MCF 10A (cell line): Measurements from ENCODE around the gene CEP83. TPM values are rescaled to one million over a fixed set of nuclear protein-coding genes. Genes with fewer than 3 reads are reported as not detected.

Experiments
- BruUV-seq: library from RNA; stranded (reverse); fragments of 400-500 nt; replicated peaks from 2 replicates; lab custom pipeline; 2021; lab: Mats Ljungman, UMichigan
- CTCF ChIA-PET: fragments of 300-600 bp; sonication (Branson Sonifier 250); formaldehyde crosslinking; extraction: SDS; loops from one replicate; lab custom pipeline; 2021; ENCODE audit warnings: antibody characterized with exemption, inconsistent platforms; lab: Yijun Ruan, JAX
- POLR2A ChIA-PET: fragments of 300-600, 350-650 bp; sonication (Branson Sonifier 250); formaldehyde crosslinking; extraction: SDS; loops from one replicate; lab custom pipeline; 2020; ENCODE audit warnings: antibody characterized with exemption, inconsistent platforms; lab: Yijun Ruan, JAX
- DNase-seq: peaks from one replicate; pipeline ENCODE4 v3.0.0-alpha.2; 2018; ENCODE audit not compliant: unreplicated experiment
- H3K27ac Mint-ChIP-seq: one replicate; pipeline ENCODE4 v1.8.0; 2022; ENCODE audit warnings: mild to moderate bottlenecking, low read depth, mixed read lengths; ENCODE audit not compliant: unreplicated experiment
- H3K27me3 Mint-ChIP-seq: one replicate; pipeline ENCODE4 v1.8.0; 2022; ENCODE audit warnings: mixed read lengths; ENCODE audit not compliant: insufficient read depth, unreplicated experiment
- H3K36me3 Mint-ChIP-seq: one replicate; pipeline ENCODE4 v1.8.0; 2022; ENCODE audit warnings: mild to moderate bottlenecking, moderate library complexity, mixed read lengths; ENCODE audit not compliant: insufficient read depth, unreplicated experiment
- H3K4me1 Mint-ChIP-seq: one replicate; pipeline ENCODE4 v1.8.0; 2022; ENCODE audit warnings: mixed read lengths; ENCODE audit not compliant: insufficient read depth, unreplicated experiment
- H3K4me3 Mint-ChIP-seq: one replicate; pipeline ENCODE4 v1.8.0; 2022; ENCODE audit warnings: mild to moderate bottlenecking, moderate library complexity, mixed read lengths; ENCODE audit not compliant: unreplicated experiment
- H3K9me3 Mint-ChIP-seq: one replicate; pipeline ENCODE4 v1.8.0; 2022; ENCODE audit warnings: mixed read lengths; ENCODE audit not compliant: unreplicated experiment
- intact Hi-C: fragments of 100-400 bp; cut with micrococcal nuclease; formaldehyde crosslinking; loops from 2 replicates; pipeline ENCODE4 v1.14.1; 2022
- total RNA-seq: library from RNA; stranded (reverse); gene quantifications from 2 replicates; pipeline ENCODE4 v1.2.3, GENCODE V29; 2022
- TF ChIP-seq, protein P1 (sequence below): fragments of 200-600 bp; IDR thresholded peaks from one replicate; pipeline ENCODE4 v1.8.0; 2022; ENCODE audit warnings: antibody characterized with exemption, mild to moderate bottlenecking; ENCODE audit not compliant: unreplicated experiment

The CEP83 gene
- total RNA-seq, 1 experiment from 2014 or later = 28.1 TPM

DNA sequence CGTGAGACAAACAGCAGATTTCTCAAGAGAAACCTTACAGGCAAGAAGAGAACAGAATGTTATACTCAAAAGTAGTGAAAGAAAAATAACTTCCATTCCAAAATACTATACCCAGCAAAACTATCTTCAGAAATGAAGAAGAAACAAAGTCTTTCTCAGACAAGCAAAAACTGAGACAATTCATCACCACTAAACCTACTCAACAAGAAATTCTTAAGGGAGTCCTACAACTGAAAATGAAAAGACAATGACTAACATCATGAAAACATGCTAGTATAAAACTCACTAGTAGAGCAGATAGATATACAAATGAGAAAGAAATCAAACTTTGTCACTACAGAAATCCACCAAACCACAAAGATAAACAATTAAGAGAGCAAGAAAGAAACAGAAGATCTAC lies 106.5 kb downstream of the CEP83 start:
- Mint-ChIP-seq H3K36me3 (peaks cover 29% of the 10 kb centered on the region), H3K9me3 (peaks cover 25% of the 10 kb centered on the region), H3K4me1 (no peaks in the 10 kb centered on the region), H3K27ac (no peak overlapping the region), H3K27me3 (no peaks in the 10 kb centered on the region), H3K4me3 (no peak overlapping the region)
- no peak for DNase-seq
- CTCF ChIA-PET = no interaction called here
- intact Hi-C loops = no loop called here
- BruUV-seq = no TSS peak
- POLR2A ChIA-PET = no interaction called here
- TF ChIP-seq, protein P1, sequence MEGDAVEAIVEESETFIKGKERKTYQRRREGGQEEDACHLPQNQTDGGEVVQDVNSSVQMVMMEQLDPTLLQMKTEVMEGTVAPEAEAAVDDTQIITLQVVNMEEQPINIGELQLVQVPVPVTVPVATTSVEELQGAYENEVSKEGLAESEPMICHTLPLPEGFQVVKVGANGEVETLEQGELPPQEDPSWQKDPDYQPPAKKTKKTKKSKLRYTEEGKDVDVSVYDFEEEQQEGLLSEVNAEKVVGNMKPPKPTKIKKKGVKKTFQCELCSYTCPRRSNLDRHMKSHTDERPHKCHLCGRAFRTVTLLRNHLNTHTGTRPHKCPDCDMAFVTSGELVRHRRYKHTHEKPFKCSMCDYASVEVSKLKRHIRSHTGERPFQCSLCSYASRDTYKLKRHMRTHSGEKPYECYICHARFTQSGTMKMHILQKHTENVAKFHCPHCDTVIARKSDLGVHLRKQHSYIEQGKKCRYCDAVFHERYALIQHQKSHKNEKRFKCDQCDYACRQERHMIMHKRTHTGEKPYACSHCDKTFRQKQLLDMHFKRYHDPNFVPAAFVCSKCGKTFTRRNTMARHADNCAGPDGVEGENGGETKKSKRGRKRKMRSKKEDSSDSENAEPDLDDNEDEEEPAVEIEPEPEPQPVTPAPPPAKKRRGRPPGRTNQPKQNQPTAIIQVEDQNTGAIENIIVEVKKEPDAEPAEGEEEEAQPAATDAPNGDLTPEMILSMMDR = no peak

DNA sequence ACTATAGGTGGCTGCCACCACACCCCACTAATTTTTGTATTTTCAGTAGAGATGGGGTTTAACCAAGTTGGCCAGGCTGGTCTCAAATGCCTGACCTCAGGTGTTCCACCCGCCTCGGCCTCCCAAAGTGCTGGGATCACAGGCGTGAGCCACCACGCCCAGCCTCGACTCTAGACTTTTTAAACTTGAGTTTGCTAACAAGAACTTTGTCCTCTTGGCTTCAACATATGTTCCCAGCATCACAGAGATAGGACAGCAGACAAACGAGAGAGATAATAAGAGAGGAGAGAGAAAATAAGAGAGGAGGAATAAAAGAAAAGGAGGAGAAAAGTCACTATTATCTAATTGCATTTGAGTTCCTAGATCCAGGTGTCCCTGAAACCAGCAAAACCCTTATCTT lies 119.1 kb downstream of the CEP83 start:
- peaks cover 6% of the 10 kb centered on the region for H3K4me1 Mint-ChIP-seq
- TF ChIP-seq, protein P1 = no peak
- H3K4me3 Mint-ChIP-seq = no peak overlapping the region
- no peak for DNase-seq
- peaks cover 5% of the 10 kb centered on the region for H3K9me3 Mint-ChIP-seq
- BruUV-seq = no TSS peak
- POLR2A ChIA-PET = interaction anchor here (0.6 kb wide), 1 partner anchor 24 kb away, joined by 3 read pairs; no protein-coding TSS in a partner anchor
- no peak overlapping the region for H3K27ac Mint-ChIP-seq
- CTCF ChIA-PET = interaction anchor here (0.6 kb wide), 1 partner anchor 582 kb away, joined by 3 read pairs; no protein-coding TSS in a partner anchor
- intact Hi-C loops = no loop called here
- no peaks in the 10 kb centered on the region for H3K27me3 Mint-ChIP-seq
- H3K36me3 Mint-ChIP-seq = peaks cover 7% of the 10 kb centered on the region

DNA sequence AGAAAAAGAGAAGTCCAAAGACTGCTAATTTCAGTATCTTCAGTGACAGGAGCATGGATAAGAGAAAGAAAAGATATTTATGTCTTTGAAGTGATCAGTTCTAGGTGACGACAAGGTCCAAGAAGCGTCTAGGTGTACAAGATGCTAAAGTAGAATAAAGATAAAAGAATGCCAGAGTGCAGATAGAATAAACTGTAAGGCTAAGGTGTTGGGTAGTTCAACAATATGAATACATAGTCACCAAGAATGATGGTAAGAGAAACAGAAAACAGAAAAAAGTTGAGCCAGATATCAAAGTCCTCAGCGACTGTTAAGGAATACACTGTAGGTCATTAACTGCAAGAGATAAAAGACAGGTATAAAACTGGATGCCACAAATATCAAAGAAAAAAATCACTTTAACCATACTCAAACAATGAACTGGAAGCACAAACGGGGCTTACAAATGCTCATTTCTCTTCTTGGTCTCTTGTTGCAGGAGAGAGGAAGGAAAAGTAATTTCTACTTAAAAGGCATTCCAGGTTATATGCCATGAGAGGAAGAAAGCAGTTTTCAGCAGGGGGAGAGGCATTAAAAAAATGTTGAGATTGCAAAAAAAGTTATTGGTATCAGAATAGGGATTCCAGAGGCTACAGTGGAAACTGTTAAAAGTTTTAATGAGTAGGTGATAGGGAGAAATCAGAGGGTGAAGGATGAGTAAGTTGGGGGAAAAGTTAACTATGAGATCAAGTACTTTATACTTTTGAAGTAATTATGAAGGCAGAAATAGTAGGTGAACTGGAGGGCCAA lies 121.5 kb downstream of the CEP83 start:
- H3K27ac Mint-ChIP-seq = no peak overlapping the region
- POLR2A ChIA-PET = no interaction called here
- BruUV-seq = no TSS peak
- TF ChIP-seq, protein P1 = no peak
- no peak overlapping the region for H3K4me3 Mint-ChIP-seq
- H3K27me3 Mint-ChIP-seq = no peaks in the 10 kb centered on the region
- intact Hi-C loops = no loop called here
- DNase-seq = no peak
- CTCF ChIA-PET = interaction anchor here (2.0 kb wide), 1 partner anchor 9 kb away, joined by 4 read pairs; no protein-coding TSS in a partner anchor
- no peaks in the 10 kb centered on the region for H3K9me3 Mint-ChIP-seq
- peaks cover 6% of the 10 kb centered on the region for H3K4me1 Mint-ChIP-seq
- H3K36me3 Mint-ChIP-seq = peaks cover 7% of the 10 kb centered on the region

DNA sequence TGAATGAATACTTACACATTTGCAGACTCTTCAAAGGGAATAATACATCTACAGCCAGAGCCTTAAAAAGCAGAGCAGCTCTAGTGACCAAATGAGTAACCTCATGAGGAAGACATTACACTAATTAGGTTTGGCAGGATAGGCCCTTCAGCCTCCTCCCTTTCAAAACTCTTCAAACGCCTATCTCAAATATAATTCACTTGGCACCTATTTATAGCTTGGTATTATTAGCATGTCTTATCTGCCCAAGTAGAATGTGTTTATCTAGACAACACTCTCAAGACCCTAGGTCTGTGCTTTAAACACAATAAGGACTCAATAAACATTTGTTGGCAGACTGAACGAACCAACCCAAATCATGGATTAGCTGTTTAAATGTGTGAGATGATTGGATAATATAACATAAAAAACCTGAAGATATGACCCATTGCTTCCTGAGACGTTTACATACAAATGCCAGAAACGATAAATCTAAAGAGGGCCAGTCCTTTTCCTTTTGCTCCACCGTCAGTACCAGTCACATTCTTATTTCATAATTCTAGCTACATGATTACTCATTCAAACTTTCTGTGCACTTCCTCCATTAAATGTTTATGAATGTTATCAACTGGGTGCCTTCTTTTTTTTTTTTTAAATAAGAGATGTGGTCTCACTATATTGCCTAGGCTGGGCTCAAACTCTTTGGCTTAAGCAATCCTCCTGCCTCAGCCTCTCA lies 123.3 kb downstream of the CEP83 start:
- ChIA-PET CTCF (no interaction called here), POLR2A (interaction anchor here (1.3 kb wide), 1 partner anchor 16 kb away, joined by 4 read pairs; no protein-coding TSS in a partner anchor)
- BruUV-seq = no TSS peak
- peaks cover 6% of the 10 kb centered on the region for H3K4me1 Mint-ChIP-seq
- peaks cover 6% of the 10 kb centered on the region for H3K36me3 Mint-ChIP-seq
- no peak overlapping the region for H3K27ac Mint-ChIP-seq
- H3K9me3 Mint-ChIP-seq = no peaks in the 10 kb centered on the region
- TF ChIP-seq, protein P1 = no peak
- H3K4me3 Mint-ChIP-seq = no peak overlapping the region
- intact Hi-C loops = no loop called here
- no peaks in the 10 kb centered on the region for H3K27me3 Mint-ChIP-seq
- DNase-seq = peak; percentile 20
